Astrocyte (in vitro differentiated cells and primary cell): ENCODE measurements around the gene OR13J1. TPM values are rescaled to one million over a fixed set of nuclear protein-coding genes. Genes with fewer than 3 reads are reported as not detected.

ENCODE experiments used
- DNase-seq: peaks from one replicate; pipeline ENCODE4 v3.0.0-alpha.2; 2010; ENCODE audit warnings: low read depth
- FAIRE-seq: peaks from 2 replicates; lab custom pipeline; 2011; peaks lifted over from hg19 to GRCh38; lab: Jason Lieb, UNC
- H2AFZ ChIP-seq: 2 replicates; pipeline ENCODE4 v1.6.0; 2012; ENCODE audit warnings: low read depth, low read length, inconsistent platforms
- H3K27ac ChIP-seq: 2 replicates; pipeline ENCODE4 v1.5.1; 2011; ENCODE audit warnings: low read depth, low read length, inconsistent platforms
- H3K27me3 ChIP-seq: 2 replicates; pipeline ENCODE4 v1.6.0; 2011; ENCODE audit warnings: low read length, inconsistent platforms; ENCODE audit not compliant: insufficient read depth
- H3K36me3 ChIP-seq: 2 replicates; pipeline ENCODE4 v1.5.1; 2011; ENCODE audit warnings: low read length, inconsistent platforms; ENCODE audit not compliant: insufficient read depth
- H3K4me1 ChIP-seq: 2 replicates; pipeline ENCODE4 v1.5.1; 2011; ENCODE audit warnings: low read length, inconsistent platforms; ENCODE audit not compliant: insufficient read depth
- H3K4me2 ChIP-seq: 2 replicates; pipeline ENCODE4 v1.6.0; 2012; ENCODE audit warnings: low read length, inconsistent platforms
- H3K4me3 ChIP-seq: 2 replicates; pipeline ENCODE4 v1.5.1; 2011; ENCODE audit warnings: low read depth, mild to moderate bottlenecking, low read length, inconsistent platforms; ENCODE audit not compliant: insufficient read depth
- H3K79me2 ChIP-seq: 2 replicates; pipeline ENCODE4 v1.6.0; 2012; ENCODE audit warnings: mild to moderate bottlenecking, low read length, inconsistent platforms; ENCODE audit not compliant: insufficient read depth
- H3K9ac ChIP-seq: 2 replicates; pipeline ENCODE4 v1.6.0; 2012; ENCODE audit warnings: mild to moderate bottlenecking, low read length, inconsistent platforms
- H3K9me3 ChIP-seq: 2 replicates; pipeline ENCODE4 v1.5.1; 2012; ENCODE audit warnings: low read depth, mild to moderate bottlenecking, low read length, inconsistent platforms; ENCODE audit not compliant: insufficient read depth
- H4K20me1 ChIP-seq: 2 replicates; pipeline ENCODE4 v1.6.0; 2012; ENCODE audit warnings: low read length, inconsistent platforms; ENCODE audit not compliant: insufficient read depth
- H3K27ac Mint-ChIP-seq: one replicate; pipeline ENCODE4 v1.8.0; 2021; ENCODE audit warnings: mild to moderate bottlenecking, mixed read lengths; ENCODE audit not compliant: unreplicated experiment
- H3K27me3 Mint-ChIP-seq: one replicate; pipeline ENCODE4 v1.8.0; 2021; ENCODE audit warnings: low read depth, mixed read lengths; ENCODE audit not compliant: unreplicated experiment
- H3K36me3 Mint-ChIP-seq: one replicate; pipeline ENCODE4 v1.8.0; 2021; ENCODE audit warnings: low read depth, mixed read lengths; ENCODE audit not compliant: unreplicated experiment
- H3K4me1 Mint-ChIP-seq: one replicate; pipeline ENCODE4 v1.8.0; 2021; ENCODE audit warnings: low read depth, mixed read lengths; ENCODE audit not compliant: unreplicated experiment
- H3K4me3 Mint-ChIP-seq: one replicate; pipeline ENCODE4 v1.8.0; 2021; ENCODE audit warnings: mild to moderate bottlenecking, moderate library complexity, mixed read lengths; ENCODE audit not compliant: unreplicated experiment
- H3K9me3 Mint-ChIP-seq: one replicate; pipeline ENCODE4 v1.8.0; 2021; ENCODE audit warnings: mild to moderate bottlenecking, mixed read lengths; ENCODE audit not compliant: unreplicated experiment
- EZH2 ChIP-seq: IDR thresholded peaks from 2 replicates; pipeline ENCODE4 v1.6.1; 2012; ENCODE audit warnings: mild to moderate bottlenecking, low read length, inconsistent platforms; ENCODE audit not compliant: insufficient read depth
- total RNA-seq: library from RNA; stranded (reverse); gene quantifications from 2 replicates; pipeline ENCODE4 v1.2.1, GENCODE V29; 2021
- TF ChIP-seq, protein P1 (sequence below): IDR thresholded peaks from 2 replicates; pipeline ENCODE4 v1.5.1; 2011; ENCODE audit warnings: low read depth, mild to moderate bottlenecking, inconsistent platforms, low read length, moderate library complexity; ENCODE audit not compliant: insufficient read depth

The OR13J1 gene
- total RNA-seq, 1 donor from 2014 or later, result not detected

DNA sequence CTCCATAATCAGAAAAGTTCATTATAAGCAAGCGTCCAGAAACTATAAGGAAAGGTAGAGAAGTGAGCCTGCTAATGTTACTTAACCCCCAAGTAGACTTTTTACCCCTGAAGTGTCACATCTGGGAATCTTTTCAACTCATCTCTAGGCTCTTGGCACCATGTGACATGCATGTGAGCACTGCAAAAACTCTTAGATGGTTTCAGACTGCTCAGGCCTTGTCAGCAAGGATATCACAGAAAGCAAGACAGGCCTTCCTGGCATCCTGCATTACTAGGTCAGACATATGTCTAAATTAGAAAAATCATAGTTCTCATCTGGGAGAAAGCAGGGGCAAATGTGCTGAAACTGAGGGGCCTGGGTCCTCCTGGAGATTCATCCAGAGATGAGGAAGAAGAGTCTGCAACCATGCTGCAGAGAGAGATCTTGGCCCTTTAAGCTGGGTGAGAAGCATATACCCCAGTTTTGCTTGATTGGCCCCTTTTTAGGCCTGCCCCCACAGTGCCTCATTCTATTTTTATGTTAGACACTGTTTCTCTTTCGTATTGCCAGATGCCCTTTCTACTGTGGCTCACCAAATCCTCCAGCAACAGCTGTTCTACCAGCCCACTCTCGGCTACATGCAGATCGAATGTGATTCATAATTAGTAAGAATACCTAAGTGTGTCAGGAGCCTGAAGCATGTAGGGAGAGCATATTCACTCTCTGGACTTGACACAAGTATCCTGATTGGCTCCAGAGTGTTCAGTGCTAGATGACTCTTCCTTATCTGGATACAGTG is 22.2 kb downstream of the OR13J1 start:
- Histone ChIP-seq H4K20me1 (no peaks in the 10 kb centered on the region), H3K36me3 (no peaks in the 10 kb centered on the region), H3K4me3 (no peak overlapping the region), H3K9ac (no peak overlapping the region), H3K4me2 (peak overlapping the region; percentile 48), H3K4me1 (peaks cover 28% of the 10 kb centered on the region), H2AFZ (no peak overlapping the region), H3K9me3 (no peaks in the 10 kb centered on the region), H3K27me3 (no peaks in the 10 kb centered on the region), H3K27ac (peak overlapping the region; percentile 36), H3K79me2 (no peaks in the 10 kb centered on the region)
- no peak for TF ChIP-seq EZH2
- TF ChIP-seq, protein P1, sequence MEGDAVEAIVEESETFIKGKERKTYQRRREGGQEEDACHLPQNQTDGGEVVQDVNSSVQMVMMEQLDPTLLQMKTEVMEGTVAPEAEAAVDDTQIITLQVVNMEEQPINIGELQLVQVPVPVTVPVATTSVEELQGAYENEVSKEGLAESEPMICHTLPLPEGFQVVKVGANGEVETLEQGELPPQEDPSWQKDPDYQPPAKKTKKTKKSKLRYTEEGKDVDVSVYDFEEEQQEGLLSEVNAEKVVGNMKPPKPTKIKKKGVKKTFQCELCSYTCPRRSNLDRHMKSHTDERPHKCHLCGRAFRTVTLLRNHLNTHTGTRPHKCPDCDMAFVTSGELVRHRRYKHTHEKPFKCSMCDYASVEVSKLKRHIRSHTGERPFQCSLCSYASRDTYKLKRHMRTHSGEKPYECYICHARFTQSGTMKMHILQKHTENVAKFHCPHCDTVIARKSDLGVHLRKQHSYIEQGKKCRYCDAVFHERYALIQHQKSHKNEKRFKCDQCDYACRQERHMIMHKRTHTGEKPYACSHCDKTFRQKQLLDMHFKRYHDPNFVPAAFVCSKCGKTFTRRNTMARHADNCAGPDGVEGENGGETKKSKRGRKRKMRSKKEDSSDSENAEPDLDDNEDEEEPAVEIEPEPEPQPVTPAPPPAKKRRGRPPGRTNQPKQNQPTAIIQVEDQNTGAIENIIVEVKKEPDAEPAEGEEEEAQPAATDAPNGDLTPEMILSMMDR, result no peak
- H3K27ac Mint-ChIP-seq, result no peak overlapping the region
- FAIRE-seq (peak; percentile 5), DNase-seq (peak; percentile 95)
- H3K9me3 Mint-ChIP-seq, result peaks cover 4% of the 10 kb centered on the region
- H3K27me3 Mint-ChIP-seq, result peaks cover 37% of the 10 kb centered on the region
- peaks cover 12% of the 10 kb centered on the region for H3K36me3 Mint-ChIP-seq
- H3K4me3 Mint-ChIP-seq, result no peak overlapping the region
- H3K4me1 Mint-ChIP-seq, result peaks cover 22% of the 10 kb centered on the region

GRCh38 chr9:35845824-35846771 is 24.1 kb downstream of the OR13J1 start:
- no peak overlapping the region for H3K4me3 ChIP-seq
- no peaks in the 10 kb centered on the region for H3K79me2 ChIP-seq
- no peaks in the 10 kb centered on the region for H3K27me3 ChIP-seq
- no peaks in the 10 kb centered on the region for H4K20me1 ChIP-seq
- peaks cover 28% of the 10 kb centered on the region for H3K4me1 ChIP-seq
- DNase-seq, result no peak
- H3K4me2 ChIP-seq, result no peak overlapping the region
- Mint-ChIP-seq H3K27me3 (peaks cover 29% of the 10 kb centered on the region), H3K9me3 (peaks cover 4% of the 10 kb centered on the region), H3K36me3 (peaks cover 14% of the 10 kb centered on the region), H3K4me1 (peaks cover 22% of the 10 kb centered on the region), H3K4me3 (no peak overlapping the region), H3K27ac (no peak overlapping the region)
- H3K9ac ChIP-seq, result no peak overlapping the region
- no peak for TF ChIP-seq EZH2
- TF ChIP-seq, protein P1, result no peak
- no peaks in the 10 kb centered on the region for H3K9me3 ChIP-seq
- H3K36me3 ChIP-seq, result no peaks in the 10 kb centered on the region
- no peak overlapping the region for H2AFZ ChIP-seq
- H3K27ac ChIP-seq, result no peak overlapping the region
- FAIRE-seq, result no peak
